RWPE2 (cell line): ENCODE data around the gene PLIN3.
"Not testable (repeated sequence)": the region's sequence is repeated elsewhere in the genome, so short reads cannot be mapped to it uniquely, and the experiment has no call there.

ENCODE experiments used
- ATAC-seq: fragments of 200-7000 bp; cut with Tn5 transposase; 3 replicates; pipeline ENCODE4 v1.9.1; 2021; ENCODE audit warnings: low read depth
- DNase-seq: peaks from one replicate; pipeline ENCODE4 v3.0.0-alpha.2; 2020; ENCODE audit warnings: low spot score
- H3K27ac ChIP-seq: fragments of 450-650 bp; 2 replicates; pipeline ENCODE4 v1.5.1; 2017; ENCODE audit warnings: mild to moderate bottlenecking; ENCODE audit not compliant: poor library complexity, severe bottlenecking
- H3K27me3 ChIP-seq: fragments of 250-450 bp; sonication (Bioruptor Pico); 2 replicates; pipeline ENCODE4 v1.5.1; 2021; ENCODE audit warnings: mild to moderate bottlenecking, moderate library complexity; ENCODE audit not compliant: insufficient read depth, poor library complexity, severe bottlenecking
- H3K36me3 ChIP-seq: fragments of 250-450 bp; sonication (Bioruptor Pico); 2 replicates; pipeline ENCODE4 v1.5.1; 2020; ENCODE audit warnings: low read depth, mild to moderate bottlenecking, moderate library complexity
- H3K4me1 ChIP-seq: fragments of 250-450 bp; sonication (Bioruptor Pico); 2 replicates; pipeline ENCODE4 v1.5.1; 2021; ENCODE audit warnings: mild to moderate bottlenecking, moderate library complexity; ENCODE audit not compliant: insufficient read depth, poor library complexity, severe bottlenecking
- H3K4me3 ChIP-seq: fragments of 250-450 bp; sonication (Bioruptor Pico); 2 replicates; pipeline ENCODE4 v1.5.1; 2021; ENCODE audit warnings: mild to moderate bottlenecking, moderate library complexity; ENCODE audit not compliant: severe bottlenecking
- H3K9me3 ChIP-seq: fragments of 250-450 bp; sonication (Bioruptor Pico); 2 replicates; pipeline ENCODE4 v1.5.1; 2021; ENCODE audit warnings: mild to moderate bottlenecking, moderate library complexity; ENCODE audit not compliant: severe bottlenecking
- TF ChIP-seq, protein P1 (sequence below): fragments of 450-650 bp; IDR thresholded peaks from one replicate; pipeline ENCODE4 v1.5.1; 2017; ENCODE audit warnings: mild to moderate bottlenecking, moderate library complexity; ENCODE audit not compliant: poor library complexity, severe bottlenecking

Gene PLIN3

DNA sequence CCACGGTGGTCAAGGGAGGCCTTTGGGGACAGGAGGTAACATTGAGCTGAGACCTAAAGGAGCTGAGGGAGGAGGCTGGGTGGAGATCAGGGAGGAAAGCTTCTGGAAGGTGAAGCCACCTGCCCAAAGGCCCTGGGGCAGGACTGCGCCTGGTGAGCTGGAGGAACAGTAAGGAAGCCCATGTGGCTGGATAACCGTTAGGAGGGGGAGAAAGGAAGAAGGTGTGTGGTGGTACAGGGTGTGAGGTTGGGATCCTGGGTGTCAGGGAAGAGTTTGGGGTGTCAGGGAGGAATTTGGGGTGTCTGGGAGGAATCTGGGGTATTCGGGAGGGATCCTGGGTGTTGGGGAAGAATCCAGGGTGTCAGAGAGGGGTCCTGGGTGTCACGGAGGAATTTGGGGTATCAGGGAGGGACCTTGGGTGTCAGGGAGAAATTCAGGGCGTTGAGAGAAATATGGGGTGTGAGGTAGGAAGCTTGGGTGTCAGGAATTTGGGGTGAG lies 36.6 kb downstream of the PLIN3 start:
- H3K4me3 ChIP-seq = peak overlapping the region; percentile 80
- H3K9me3 ChIP-seq = no peaks in the 10 kb centered on the region
- ATAC-seq = peak; percentile 45; the same call in 1 of the 3 replicates

DNA sequence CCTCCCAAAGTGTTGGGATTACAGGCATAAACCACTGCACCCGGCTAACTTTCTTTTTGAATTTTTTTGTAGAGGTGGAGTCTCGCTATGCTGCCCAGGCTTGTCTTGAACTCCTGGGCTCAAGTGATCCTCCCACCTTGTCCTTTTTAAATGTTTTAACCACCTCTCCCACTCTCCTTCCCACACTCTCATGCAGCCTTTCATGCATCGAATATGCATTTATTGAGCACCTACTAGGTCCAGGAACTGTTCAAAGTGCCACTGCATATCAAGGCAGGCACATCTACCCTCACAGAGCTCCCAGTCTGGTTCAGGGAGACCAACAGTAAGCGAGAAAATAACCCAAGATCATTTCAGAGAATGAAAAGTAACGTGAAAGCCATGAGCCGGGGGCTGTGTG lies 37.1 kb downstream of the PLIN3 start:
- ATAC-seq (no peak), DNase-seq (no peak)
- TF ChIP-seq, protein P1, sequence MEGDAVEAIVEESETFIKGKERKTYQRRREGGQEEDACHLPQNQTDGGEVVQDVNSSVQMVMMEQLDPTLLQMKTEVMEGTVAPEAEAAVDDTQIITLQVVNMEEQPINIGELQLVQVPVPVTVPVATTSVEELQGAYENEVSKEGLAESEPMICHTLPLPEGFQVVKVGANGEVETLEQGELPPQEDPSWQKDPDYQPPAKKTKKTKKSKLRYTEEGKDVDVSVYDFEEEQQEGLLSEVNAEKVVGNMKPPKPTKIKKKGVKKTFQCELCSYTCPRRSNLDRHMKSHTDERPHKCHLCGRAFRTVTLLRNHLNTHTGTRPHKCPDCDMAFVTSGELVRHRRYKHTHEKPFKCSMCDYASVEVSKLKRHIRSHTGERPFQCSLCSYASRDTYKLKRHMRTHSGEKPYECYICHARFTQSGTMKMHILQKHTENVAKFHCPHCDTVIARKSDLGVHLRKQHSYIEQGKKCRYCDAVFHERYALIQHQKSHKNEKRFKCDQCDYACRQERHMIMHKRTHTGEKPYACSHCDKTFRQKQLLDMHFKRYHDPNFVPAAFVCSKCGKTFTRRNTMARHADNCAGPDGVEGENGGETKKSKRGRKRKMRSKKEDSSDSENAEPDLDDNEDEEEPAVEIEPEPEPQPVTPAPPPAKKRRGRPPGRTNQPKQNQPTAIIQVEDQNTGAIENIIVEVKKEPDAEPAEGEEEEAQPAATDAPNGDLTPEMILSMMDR = no peak
- peak overlapping the region; percentile 80 for H3K4me3 ChIP-seq
- peaks cover 13% of the 10 kb centered on the region for H3K36me3 ChIP-seq
- H3K27me3 ChIP-seq = no peaks in the 10 kb centered on the region
- H3K27ac ChIP-seq = peak overlapping the region; percentile 71
- no peaks in the 10 kb centered on the region for H3K4me1 ChIP-seq
- H3K9me3 ChIP-seq = no peaks in the 10 kb centered on the region

More for the DNA sequence above, 36.6 kb downstream of the PLIN3 start:
- Histone ChIP-seq H3K36me3 (peaks cover 9% of the 10 kb centered on the region), H3K27me3 (no peaks in the 10 kb centered on the region), H3K27ac (peak overlapping the region; percentile 71), H3K4me1 (no peaks in the 10 kb centered on the region)
- TF ChIP-seq, protein P1 = no peak
- DNase-seq = no peak

DNA sequence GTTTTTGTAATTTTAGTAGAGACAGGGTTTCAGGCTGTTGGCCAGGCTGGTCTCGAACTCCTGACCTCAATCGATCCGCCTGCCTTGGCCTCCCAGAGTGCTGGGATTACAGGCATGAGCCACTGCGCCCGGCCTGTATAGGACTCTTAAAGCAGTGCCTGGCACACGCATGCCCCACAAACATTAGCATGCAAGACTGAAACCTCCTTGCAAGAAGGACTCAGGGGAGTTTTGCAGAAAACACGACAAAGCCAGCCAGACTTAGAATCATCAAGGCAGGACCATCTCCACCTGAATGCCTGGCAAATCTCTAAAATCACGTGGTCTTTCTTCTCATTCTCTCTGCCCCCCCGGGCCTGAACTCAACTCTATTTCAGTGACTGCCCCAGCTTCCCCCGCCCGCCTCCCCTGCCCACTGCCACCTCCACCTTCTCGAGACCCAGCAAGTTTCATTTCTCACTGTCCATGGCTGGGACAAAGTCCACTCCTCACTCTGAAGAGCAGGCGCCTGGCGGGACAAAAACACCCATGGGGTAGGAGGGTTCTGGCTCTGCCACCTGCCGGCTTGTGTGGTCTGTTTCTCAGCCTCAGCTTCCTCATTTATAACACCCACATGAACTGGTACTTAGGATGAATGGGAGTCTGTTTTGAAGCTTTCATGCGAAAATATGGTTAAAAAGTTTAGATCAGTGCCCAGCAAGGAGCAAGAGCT lies 38.3 kb downstream of the PLIN3 start:
- H3K27ac ChIP-seq = peak overlapping the region; percentile 0
- no peaks in the 10 kb centered on the region for H3K9me3 ChIP-seq
- H3K27me3 ChIP-seq = no peaks in the 10 kb centered on the region
- H3K4me3 ChIP-seq = no peak overlapping the region
- ATAC-seq (no peak), DNase-seq (no peak)
- peaks cover 13% of the 10 kb centered on the region for H3K36me3 ChIP-seq
- TF ChIP-seq, protein P1 = no peak
- no peaks in the 10 kb centered on the region for H3K4me1 ChIP-seq

DNA sequence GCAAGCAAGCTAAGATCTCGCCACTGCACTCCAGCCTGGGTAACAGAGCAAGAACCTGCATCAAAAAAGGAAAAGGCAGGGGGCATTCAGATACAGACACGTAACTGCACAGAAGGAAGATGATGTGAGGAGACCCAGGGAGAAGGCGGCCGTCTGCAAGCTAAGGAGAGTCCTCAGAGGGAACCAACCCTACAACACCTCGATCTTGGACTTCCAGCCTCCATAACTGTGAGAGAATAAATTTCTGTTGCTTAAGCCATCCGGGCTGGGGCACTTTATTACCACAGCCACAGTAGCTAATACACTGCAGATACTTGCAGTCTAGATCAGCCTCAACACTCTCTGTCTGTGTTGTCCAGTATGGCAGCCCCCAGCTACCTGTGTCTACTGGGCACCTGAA lies 43.9 kb downstream of the PLIN3 start:
- DNase-seq (no peak), ATAC-seq (no peak)
- no peak overlapping the region for H3K27ac ChIP-seq
- H3K9me3 ChIP-seq = no peaks in the 10 kb centered on the region
- H3K4me3 ChIP-seq = no peak overlapping the region
- peaks cover 10% of the 10 kb centered on the region for H3K36me3 ChIP-seq
- TF ChIP-seq, protein P1 = no peak
- H3K4me1 ChIP-seq = no peaks in the 10 kb centered on the region
- no peaks in the 10 kb centered on the region for H3K27me3 ChIP-seq

DNA sequence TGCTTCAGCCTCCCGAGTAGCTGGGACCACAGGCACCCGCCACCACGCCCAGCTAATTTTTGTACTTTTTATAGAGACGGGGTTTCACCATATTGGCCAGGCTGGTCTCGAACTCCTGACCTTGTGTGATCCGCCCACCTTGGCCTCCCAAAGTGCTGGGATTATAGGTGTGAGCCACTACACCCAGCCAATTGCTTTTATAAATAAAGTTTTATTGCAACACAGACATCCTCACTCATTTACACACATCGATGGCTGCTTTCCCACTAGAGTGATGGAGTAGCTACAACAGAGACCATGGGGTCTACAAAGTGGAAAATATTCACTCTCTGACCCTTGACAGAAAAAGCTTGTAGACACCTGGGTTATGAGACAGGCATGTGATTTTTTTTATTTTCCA lies 45.1 kb downstream of the PLIN3 start:
- H3K36me3 ChIP-seq = peaks cover 10% of the 10 kb centered on the region
- H3K9me3 ChIP-seq, H3K27me3 ChIP-seq, H3K4me3 ChIP-seq, H3K27ac ChIP-seq, ATAC-seq, DNase-seq, H3K4me1 ChIP-seq: not testable (repeated sequence)
